ENCODE data around the gene TNFSF11.

TNFSF11 gene

DNA sequence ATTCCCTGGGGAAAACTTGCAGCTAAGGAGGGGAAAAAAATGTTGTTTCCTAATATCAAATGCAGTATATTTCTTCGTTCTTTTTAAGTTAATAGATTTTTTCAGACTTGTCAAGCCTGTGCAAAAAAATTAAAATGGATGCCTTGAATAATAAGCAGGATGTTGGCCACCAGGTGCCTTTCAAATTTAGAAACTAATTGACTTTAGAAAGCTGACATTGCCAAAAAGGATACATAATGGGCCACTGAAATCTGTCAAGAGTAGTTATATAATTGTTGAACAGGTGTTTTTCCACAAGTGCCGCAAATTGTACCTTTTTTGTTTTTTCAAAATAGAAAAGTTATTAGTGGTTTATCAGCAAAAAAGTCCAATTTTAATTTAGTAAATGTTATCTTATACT, 33.6 kb downstream of the TNFSF11 start:
- no peak for DNase-seq (ENCODE audit: low read depth in 1 of 2, low spot score in 1 of 2)

DNA sequence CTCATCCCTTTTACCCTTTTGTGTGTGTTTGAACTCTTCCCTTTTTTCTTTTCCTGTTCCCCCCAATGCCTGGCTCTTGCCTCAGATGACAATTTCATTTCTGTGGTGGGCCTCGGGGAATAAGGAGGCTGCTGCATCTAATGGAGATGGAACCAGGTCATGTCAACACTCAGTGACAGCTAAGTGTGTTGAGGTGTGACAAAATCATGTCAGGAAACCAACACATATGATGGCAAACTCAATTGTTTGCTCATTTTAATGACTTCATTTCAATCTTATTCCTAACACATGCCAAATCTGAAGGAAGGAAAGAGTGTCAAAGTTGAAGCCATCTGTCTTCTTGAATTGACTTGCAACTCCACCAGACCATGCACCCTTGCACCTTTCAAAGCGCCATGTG, 36.7 kb downstream of the TNFSF11 start:
- DNase-seq (ENCODE audit: low read depth in 1 of 2, low spot score in 1 of 2) = no peak

GRCh38 chr13:42611086-42611779, 37.3 kb downstream of the TNFSF11 start:
- DNase-seq (ENCODE audit: low read depth in 1 of 2, low spot score in 1 of 2) = no peak

- no peak for DNase-seq (ENCODE audit: low read depth in 1 of 2, low spot score in 1 of 2)
Measured at GRCh38 chr13:42612021-42612765, 38.2 kb downstream of the TNFSF11 start.

DNA sequence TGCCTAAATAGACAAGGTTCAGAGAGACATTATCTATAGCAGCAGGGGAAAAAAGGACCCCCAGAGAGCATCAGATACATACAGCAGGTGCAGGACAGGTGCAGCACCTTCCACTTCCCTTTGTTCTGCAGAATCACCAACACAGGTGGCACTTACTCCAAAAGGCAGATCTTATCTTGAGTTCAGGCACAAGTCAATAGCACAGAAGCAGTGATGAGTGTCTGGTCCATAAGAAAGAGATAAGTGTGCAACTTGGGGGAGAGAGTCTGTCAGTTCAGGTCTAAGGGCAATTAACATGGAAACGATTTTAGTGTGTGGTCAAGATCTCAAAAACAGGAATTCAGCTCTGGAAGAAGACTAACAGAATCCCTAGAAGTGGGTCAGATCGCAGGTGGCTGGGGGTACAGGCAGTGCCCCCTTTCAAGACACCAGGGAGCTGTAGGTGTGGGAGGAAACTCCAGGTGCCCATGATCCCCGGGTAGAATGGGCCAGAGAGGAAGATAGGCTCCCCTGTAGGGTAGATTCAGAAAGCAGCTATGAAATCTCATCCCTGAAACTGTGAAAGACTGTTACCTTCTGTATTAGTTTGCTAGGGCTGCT, 40.6 kb downstream of the TNFSF11 start:
- no peak for DNase-seq (ENCODE audit: low read depth in 1 of 2, low spot score in 1 of 2)

DNA sequence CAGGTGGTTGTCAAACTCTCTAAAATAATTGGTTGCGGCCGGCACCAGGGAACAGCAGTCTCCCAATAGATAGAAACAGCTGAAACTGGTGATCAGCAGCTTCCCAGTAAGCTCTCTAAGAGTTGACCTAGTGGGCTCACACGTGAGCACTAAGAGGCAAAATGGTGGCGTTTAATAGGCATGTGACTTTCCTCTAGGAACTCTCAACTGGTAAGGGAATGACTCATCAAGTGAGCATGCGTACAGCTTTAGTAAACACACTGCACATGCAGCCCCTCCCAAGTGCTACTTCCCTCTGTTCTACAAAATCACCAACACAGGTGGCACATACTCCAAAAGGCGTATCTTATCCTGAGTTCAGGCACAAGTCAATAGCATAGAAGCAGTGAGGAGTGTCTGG, 41.7 kb downstream of the TNFSF11 start:
- no peak for DNase-seq (ENCODE audit: low read depth in 1 of 2, low spot score in 1 of 2)

- DNase-seq (ENCODE audit: low read depth in 1 of 2, low spot score in 1 of 2) = no peak
Measured at GRCh38 chr13:42617221-42617620, 43.3 kb downstream of the TNFSF11 start.

DNA sequence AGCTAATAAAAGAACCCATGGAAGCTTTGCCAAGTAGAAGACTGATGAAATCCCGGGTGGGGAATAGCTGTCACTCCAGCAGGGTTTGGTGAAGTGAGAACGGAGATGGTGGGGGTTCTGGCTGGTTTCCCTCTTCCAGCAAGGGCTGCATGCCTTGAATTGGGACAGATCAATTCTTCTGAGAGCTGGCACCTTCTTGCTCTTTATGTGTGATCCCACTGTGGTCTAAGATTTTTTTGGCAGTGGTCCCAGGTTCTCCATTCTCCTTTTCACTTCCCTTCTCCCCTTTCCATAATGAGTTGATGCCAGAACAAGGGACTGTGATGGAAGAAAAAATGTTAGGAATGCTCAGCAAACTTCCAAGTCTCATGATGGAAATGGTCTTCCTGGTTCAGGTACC, 50.0 kb downstream of the TNFSF11 start:
- no peak for DNase-seq (ENCODE audit: low read depth in 1 of 2, low spot score in 1 of 2)

DNA sequence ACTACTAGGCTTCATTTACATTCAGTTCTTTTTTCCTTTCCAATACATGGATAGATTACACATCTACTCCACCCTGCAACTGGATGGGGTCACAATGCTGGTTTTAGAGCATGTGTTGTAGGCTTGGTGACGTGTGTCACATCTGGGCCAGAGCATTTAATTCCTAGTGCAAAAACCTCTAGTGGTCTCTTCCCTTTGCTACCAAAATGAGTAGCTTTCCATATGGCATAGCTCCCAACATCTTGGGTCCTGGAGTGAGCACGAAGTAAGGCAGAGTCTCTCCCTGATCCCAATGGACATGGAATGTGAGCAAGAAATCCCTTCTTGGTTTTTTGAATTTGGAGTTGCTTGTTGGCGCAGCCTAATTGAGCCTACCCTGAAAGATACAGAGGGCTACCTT, 51.7 kb downstream of the TNFSF11 start:
- no peak for DNase-seq (ENCODE audit: low read depth in 1 of 2, low spot score in 1 of 2)

GRCh38 chr13:42626176-42626860, 52.4 kb downstream of the TNFSF11 start:
- no peak for DNase-seq (ENCODE audit: low read depth in 1 of 2, low spot score in 1 of 2)

DNA sequence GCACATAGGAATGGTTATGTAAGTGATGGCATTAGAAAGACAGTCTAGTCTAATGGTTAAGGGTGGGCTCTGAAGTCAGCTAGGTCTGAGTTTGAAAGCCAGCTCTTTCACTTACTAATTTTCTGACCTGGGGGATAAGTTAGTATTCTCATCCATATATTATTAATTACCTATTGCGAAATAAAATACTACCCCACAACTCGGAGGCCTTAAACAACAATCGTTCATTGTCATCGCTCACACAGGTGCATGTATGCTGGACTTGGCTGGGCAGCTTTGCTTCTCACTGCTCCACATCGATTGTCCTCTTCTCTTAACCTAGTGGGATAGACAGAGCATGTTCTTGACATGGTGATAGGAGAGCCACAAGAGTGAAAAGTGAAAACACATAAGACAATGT, 54.7 kb downstream of the TNFSF11 start:
- no peak for DNase-seq (ENCODE audit: low read depth in 1 of 2, low spot score in 1 of 2)

- DNase-seq (ENCODE audit: low read depth in 1 of 2, low spot score in 1 of 2) = no peak
Measured at GRCh38 chr13:42631181-42631580, 57.2 kb downstream of the TNFSF11 start.

GRCh38 chr13:42633495-42633894, 59.5 kb downstream of the TNFSF11 start:
- DNase-seq (ENCODE audit: low read depth in 1 of 2, low spot score in 1 of 2) = no peak

- no peak for DNase-seq (ENCODE audit: low read depth in 1 of 2, low spot score in 1 of 2)
Measured at GRCh38 chr13:42638101-42638500, 64.1 kb downstream of the TNFSF11 start.

- DNase-seq (ENCODE audit: low read depth in 1 of 2, low spot score in 1 of 2) = no peak
Measured at GRCh38 chr13:42638886-42639285, 64.9 kb downstream of the TNFSF11 start.

GRCh38 chr13:42643076-42643475, 69.1 kb downstream of the TNFSF11 start:
- no peak for DNase-seq (ENCODE audit: low read depth in 1 of 2, low spot score in 1 of 2)

- DNase-seq (ENCODE audit: low read depth in 1 of 2, low spot score in 1 of 2) = no peak
Measured at GRCh38 chr13:42644841-42645240, 70.9 kb downstream of the TNFSF11 start.

DNA sequence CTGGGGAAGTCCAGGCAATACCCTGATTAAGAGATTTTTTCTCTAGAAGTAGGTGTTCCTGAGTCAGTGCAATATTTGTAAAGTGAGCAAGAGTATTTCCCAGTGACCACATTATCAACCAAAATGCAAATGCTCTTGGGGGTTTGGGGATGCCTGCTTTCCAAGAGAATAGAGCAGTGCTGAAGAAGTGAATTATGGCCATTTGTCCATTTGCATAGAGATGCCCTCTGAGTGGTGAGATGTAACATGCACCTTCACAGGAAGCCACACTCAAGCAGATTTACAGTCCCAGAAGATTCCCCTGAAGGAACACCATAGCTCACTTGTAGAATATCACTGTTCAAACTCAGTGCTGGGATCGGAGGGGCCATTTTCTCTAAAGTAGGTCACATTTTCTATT, 71.8 kb downstream of the TNFSF11 start:
- no peak for DNase-seq (ENCODE audit: low read depth in 1 of 2, low spot score in 1 of 2)

- DNase-seq (ENCODE audit: low read depth in 1 of 2, low spot score in 1 of 2) = no peak
Measured at GRCh38 chr13:42649141-42649540, 75.2 kb downstream of the TNFSF11 start.

DNA sequence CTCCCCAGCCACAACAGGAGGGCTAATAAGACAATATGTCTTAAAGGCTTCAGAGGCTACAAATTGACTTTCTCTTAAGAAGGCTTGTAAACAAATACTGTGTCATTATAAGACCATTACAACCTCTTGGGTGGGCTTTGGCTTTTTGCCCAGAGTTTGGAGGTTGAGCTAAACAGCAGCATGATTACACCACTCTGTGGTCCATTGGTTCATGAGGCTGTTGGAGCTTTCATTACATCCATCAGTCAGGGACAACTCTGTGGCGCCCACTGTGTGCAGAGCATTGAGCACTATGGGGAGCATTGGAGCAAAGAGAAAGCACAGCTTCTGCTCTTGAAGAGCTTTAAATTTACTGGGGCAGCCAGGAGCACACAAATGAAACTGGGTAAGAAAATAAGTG, 75.9 kb downstream of the TNFSF11 start:
- no peak for DNase-seq (ENCODE audit: low read depth in 1 of 2, low spot score in 1 of 2)

DNA sequence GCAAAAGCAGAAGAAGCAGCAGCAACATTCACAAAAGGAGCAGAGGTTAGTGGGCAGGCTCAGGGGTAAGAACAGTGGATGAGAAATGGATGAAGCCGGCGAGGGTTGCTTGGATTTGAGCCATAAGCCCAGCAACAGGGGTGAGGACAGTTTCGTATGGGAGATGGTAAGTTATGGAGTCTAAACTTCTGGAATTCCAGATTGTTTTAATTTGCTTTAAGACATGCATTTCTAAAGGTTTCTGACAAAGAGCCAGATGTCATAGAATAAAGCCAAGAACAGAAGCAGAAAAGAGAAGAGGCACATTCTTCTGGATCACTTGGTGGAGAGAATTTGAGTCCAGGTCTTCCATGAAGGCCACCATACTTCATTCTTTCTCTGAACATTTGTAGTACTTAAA, 76.6 kb downstream of the TNFSF11 start:
- DNase-seq (ENCODE audit: low read depth in 1 of 2, low spot score in 1 of 2) = no peak
